ENCODE measurements around the gene LRRC8B.

The LRRC8B gene

DNA sequence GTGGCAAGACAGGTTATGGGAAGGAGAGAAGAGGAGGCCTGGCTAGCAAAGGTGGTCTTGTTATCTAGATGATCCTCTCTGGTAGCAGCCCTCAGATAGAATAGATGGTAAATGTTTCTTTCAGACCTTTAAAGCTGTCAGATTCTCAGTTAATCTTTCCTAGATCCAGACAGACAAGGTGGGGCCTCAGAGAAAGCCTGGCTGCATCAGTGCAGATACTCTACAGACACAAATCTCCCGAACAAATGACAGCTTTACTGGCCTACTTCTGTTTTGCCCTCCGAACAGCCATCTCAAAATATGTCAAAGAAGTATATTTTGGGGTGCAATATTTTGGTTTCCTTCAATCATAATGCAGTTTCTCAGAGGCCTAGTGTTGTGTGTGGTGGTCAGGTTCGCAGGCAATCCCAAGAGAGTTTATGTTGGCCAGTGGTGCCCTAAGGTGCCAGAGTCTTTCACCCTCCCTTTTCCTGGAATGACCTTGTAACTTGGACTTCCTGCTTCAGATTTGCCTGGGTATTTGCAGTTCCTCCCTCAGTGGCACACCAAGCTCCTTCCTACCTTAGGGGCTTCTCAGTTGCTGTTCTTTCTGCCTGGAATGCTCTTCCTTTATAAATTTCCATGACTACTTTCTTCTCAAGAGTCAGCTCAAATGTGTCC, 7.0 kb downstream of the LRRC8B start:
- TF ChIP-seq, protein P1, sequence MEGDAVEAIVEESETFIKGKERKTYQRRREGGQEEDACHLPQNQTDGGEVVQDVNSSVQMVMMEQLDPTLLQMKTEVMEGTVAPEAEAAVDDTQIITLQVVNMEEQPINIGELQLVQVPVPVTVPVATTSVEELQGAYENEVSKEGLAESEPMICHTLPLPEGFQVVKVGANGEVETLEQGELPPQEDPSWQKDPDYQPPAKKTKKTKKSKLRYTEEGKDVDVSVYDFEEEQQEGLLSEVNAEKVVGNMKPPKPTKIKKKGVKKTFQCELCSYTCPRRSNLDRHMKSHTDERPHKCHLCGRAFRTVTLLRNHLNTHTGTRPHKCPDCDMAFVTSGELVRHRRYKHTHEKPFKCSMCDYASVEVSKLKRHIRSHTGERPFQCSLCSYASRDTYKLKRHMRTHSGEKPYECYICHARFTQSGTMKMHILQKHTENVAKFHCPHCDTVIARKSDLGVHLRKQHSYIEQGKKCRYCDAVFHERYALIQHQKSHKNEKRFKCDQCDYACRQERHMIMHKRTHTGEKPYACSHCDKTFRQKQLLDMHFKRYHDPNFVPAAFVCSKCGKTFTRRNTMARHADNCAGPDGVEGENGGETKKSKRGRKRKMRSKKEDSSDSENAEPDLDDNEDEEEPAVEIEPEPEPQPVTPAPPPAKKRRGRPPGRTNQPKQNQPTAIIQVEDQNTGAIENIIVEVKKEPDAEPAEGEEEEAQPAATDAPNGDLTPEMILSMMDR (conservative IDR thresholded peaks at IDR 0.05; ENCODE audit: control insufficient read depth, insufficient read depth, low read depth, low read length), result no peak
- H3K4me3 ChIP-seq (ENCODE audit: control insufficient read depth, low read depth, low read length), result no peak overlapping the region
- no peak for DNase-seq (ENCODE audit: low read depth)

DNA sequence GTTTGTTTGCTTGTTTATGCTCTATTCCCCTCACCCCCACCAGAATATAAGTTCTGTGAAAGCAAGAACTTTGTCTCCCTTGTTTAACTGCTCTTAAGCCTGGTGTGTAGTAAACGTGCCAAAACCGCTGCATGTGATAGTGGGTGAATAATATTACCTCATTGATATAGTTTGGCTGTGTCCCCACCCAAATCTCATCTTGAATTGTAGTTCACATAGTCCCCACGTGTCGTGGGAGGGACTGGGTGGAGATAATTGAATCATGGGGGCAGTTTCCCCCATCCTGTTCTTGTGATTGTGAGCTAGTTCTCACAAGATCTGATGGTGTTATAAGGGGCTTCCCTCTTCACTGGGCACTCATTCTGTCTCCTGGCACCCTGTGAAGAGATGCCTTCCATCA, 7.6 kb downstream of the LRRC8B start:
- TF ChIP-seq, protein P1 (conservative IDR thresholded peaks at IDR 0.05; ENCODE audit: control insufficient read depth, insufficient read depth, low read depth, low read length), result no peak
- no peak for DNase-seq (ENCODE audit: low read depth)
- H3K4me3 ChIP-seq (ENCODE audit: control insufficient read depth, low read depth, low read length), result no peak overlapping the region

DNA sequence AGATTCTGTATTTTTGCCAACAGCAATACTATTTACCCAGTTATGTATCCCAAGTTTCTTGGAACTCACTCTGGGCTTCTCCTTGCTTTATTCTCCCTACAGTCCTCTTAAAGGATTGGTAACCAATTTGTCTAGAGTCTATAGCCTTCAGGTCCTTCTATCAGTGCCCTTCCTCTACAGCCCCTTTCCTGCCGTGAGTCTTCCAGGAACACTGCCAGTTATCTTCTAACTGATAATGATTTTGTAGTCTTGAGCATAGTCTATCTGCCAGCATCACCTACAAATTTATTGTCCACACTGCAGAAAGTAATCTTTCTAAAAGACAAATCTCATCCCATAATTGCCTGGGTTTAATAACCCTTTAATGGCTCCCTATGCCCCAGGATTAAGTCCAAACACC, 8.2 kb downstream of the LRRC8B start:
- TF ChIP-seq, protein P1 (conservative IDR thresholded peaks at IDR 0.05; ENCODE audit: control insufficient read depth, insufficient read depth, low read depth, low read length), result no peak
- DNase-seq (ENCODE audit: low read depth), result no peak
- no peak overlapping the region for H3K4me3 ChIP-seq (ENCODE audit: control insufficient read depth, low read depth, low read length)

DNA sequence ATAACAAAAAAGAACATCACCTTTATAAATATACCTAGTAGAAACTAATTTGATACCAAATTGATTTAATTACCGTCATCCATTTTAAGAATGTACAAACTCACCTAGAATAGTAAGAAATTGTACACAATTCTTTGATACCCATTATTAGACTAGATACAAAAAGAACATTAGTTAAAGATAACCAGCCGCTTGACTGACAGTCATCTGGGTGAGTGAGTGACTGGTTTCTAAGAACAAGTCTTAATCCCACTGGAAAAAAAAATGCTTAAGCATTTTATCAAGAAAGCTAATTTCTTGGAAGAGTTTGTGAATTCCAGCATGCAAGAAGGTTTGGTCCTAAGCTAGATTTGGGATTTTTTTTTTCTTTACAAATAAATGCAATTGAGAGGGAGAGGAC, 10.9 kb downstream of the LRRC8B start:
- DNase-seq (ENCODE audit: low read depth), result no peak
- no peak overlapping the region for H3K4me3 ChIP-seq (ENCODE audit: control insufficient read depth, low read depth, low read length)
- TF ChIP-seq, protein P1 (conservative IDR thresholded peaks at IDR 0.05; ENCODE audit: control insufficient read depth, insufficient read depth, low read depth, low read length), result no peak

DNA sequence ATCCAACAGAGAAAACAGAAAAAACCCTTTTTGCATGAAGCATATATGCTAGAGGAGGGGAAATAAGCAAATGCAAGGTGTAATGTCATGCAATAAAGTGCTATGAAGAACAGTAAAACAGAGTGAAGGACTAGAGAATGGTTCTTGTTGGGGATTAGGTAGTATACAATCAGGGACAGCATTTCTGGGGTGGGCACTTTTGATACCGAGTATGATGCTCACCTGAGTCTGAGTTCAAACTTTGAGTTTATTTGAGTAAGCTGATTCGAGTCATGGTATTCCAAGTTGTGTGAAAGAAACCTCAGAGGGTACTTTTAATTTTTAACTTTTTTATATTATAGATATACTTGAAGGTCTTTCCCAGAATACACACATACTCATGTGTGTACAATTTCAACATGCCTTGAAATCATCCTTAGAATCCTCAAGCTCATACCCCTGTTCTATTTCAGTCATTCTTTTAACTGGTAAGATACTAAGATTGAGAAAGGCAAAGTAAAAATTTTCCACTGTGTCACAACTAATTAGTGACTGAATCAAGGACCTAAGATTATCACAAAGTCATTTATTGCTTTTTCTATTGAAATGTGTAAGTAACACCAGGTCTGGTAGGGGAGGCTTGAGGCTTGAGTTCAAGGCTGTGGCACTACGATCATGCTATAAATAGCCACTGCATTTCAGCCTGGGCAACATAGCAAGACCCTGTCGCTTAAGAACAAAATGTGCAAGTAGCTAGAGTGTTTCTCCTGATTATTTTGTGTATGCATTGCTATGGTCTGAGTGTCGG, 12.1 kb downstream of the LRRC8B start:
- no peak for DNase-seq (ENCODE audit: low read depth)
- no peak overlapping the region for H3K4me3 ChIP-seq (ENCODE audit: control insufficient read depth, low read depth, low read length)
- TF ChIP-seq, protein P1 (conservative IDR thresholded peaks at IDR 0.05; ENCODE audit: control insufficient read depth, insufficient read depth, low read depth, low read length), result no peak

DNA sequence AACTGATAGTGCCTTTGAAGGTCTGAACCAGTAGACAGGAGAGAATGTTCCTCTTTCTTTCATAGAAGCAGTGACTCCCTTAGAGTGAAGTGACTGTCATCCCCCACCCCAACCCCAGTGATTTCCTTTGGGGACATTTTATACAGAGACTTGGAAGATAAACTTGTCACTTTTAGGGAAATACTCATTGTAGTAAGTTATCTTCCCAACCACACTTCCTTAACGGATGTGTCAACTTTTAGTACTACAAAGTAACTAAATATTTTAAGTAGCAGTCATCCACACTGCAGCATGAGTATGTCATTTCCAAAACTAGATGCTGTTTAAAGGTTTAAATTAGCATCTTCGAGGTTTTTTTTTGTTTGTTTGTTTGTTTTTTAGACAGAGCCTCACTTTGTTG, 13.7 kb downstream of the LRRC8B start:
- TF ChIP-seq, protein P1 (conservative IDR thresholded peaks at IDR 0.05; ENCODE audit: control insufficient read depth, insufficient read depth, low read depth, low read length), result no peak
- DNase-seq (ENCODE audit: low read depth), result no peak
- no peak overlapping the region for H3K4me3 ChIP-seq (ENCODE audit: control insufficient read depth, low read depth, low read length)
